ENCODE data around the gene SPC25. TPM values are rescaled to one million over a fixed set of nuclear protein-coding genes. Genes with fewer than 3 reads are reported as not detected.

The SPC25 gene
- total RNA-seq, 1 experiment from 2014 or later = 29.8 TPM

- Histone ChIP-seq H3K4me2 (ENCODE audit: low read length) (no peak overlapping the region), H4K20me1 (ENCODE audit: insufficient read depth) (no peaks in the 10 kb centered on the region), H3K9me2 (ENCODE audit: insufficient read depth) (no peaks in the 10 kb centered on the region), H2AFZ (ENCODE audit: low read depth, low read length, poor library complexity, severe bottlenecking) (no peak overlapping the region), H3K9ac (ENCODE audit: low read length) (no peak overlapping the region), H3K9me3 (ENCODE audit: control insufficient read depth in 1 of 2, insufficient read depth in 1 of 2, low read depth in 1 of 2, low read length in 2 of 2) (no peaks in the 10 kb centered on the region), H3K27ac (ENCODE audit: low read depth, low read length) (no peak overlapping the region), H3K4me3 (replicated peaks in 1 of 2; ENCODE audit: low read depth in 1 of 2, low read length in 2 of 2) (no peak overlapping the region), H3K4me1 (ENCODE audit: control insufficient read depth in 1 of 2, insufficient read depth in 2 of 2, low read length in 2 of 2) (no peaks in the 10 kb centered on the region), H3K27me3 (ENCODE audit: insufficient read depth, low read length) (no peaks in the 10 kb centered on the region), H3K36me3 (ENCODE audit: control insufficient read depth in 1 of 2, insufficient read depth in 2 of 2, low read length in 2 of 2) (no peaks in the 10 kb centered on the region), H3K79me2 (ENCODE audit: insufficient read depth, low read length) (no peaks in the 10 kb centered on the region)
- POLR2A ChIA-PET = no interaction called here
- DNase-seq (ENCODE audit: low read depth, low spot score) (no peak), ATAC-seq (no peak)
- RAD21 ChIA-PET (ENCODE audit: low non-redundant PET in 1 of 2, low total read pairs in 2 of 2, uncharacterized antibody in 2 of 2, unreplicated experiment in 2 of 2) = no interaction called here
- TF ChIP-seq EZH2phosphoT487 (IDR thresholded peaks at IDR 0.05; ENCODE audit: borderline replicate concordance) (no peak), POLR2A (IDR thresholded peaks at IDR 0.05; ENCODE audit: borderline replicate concordance, extremely low read depth, insufficient read depth, insufficient read length) (no peak), POLR2AphosphoS5 (IDR thresholded peaks at IDR 0.05; ENCODE audit: low read depth, low read length) (no peak), ELF1 (IDR thresholded peaks at IDR 0.05; ENCODE audit: borderline replicate concordance, low read depth) (no peak), FOSL1 (IDR thresholded peaks at IDR 0.05; ENCODE audit: low read depth) (no peak), SP1 (IDR thresholded peaks at IDR 0.05; ENCODE audit: low read depth) (no peak), CBX3 (IDR thresholded peaks at IDR 0.05; ENCODE audit: low read depth) (no peak), EGR1 (IDR thresholded peaks at IDR 0.05; ENCODE audit: low read depth) (no peak), SRF (IDR thresholded peaks at IDR 0.05; ENCODE audit: low read depth) (no peak), ZNF274 (IDR thresholded peaks at IDR 0.05; ENCODE audit: low read depth, low read length) (no peak), EZH2 (IDR thresholded peaks at IDR 0.05) (no peak)
- intact Hi-C loops (cut with micrococcal nuclease) = no loop called here
- no TSS peak for BruUV-seq (replicated peaks)
- CTCF ChIA-PET = no interaction called here
Measured at GRCh38 chr2:168825126-168825525, 65.1 kb downstream of the SPC25 start.

- no peaks in the 10 kb centered on the region for H3K27me3 ChIP-seq (ENCODE audit: insufficient read depth, low read length)
- CTCF ChIA-PET = no interaction called here
- ATAC-seq = no peak
- POLR2A ChIA-PET = no interaction called here
- no TSS peak for BruUV-seq (replicated peaks)
- no peak overlapping the region for H3K4me2 ChIP-seq (ENCODE audit: low read length)
- no peak for DNase-seq (ENCODE audit: low read depth, low spot score)
- H3K9me2 ChIP-seq (ENCODE audit: insufficient read depth) = no peaks in the 10 kb centered on the region
- RAD21 ChIA-PET (ENCODE audit: low non-redundant PET in 1 of 2, low total read pairs in 2 of 2, uncharacterized antibody in 2 of 2, unreplicated experiment in 2 of 2) = no interaction called here
- no peak overlapping the region for H3K27ac ChIP-seq (ENCODE audit: low read depth, low read length)
- no peak overlapping the region for H3K4me3 ChIP-seq (replicated peaks in 1 of 2; ENCODE audit: low read depth in 1 of 2, low read length in 2 of 2)
- H4K20me1 ChIP-seq (ENCODE audit: insufficient read depth) = no peaks in the 10 kb centered on the region
- H3K4me1 ChIP-seq (ENCODE audit: control insufficient read depth in 1 of 2, insufficient read depth in 2 of 2, low read length in 2 of 2) = no peaks in the 10 kb centered on the region
- TF ChIP-seq REST (IDR thresholded peaks at IDR 0.05; ENCODE audit: low read depth) (no peak), EZH2phosphoT487 (IDR thresholded peaks at IDR 0.05; ENCODE audit: borderline replicate concordance) (no peak), SRF (IDR thresholded peaks at IDR 0.05; ENCODE audit: low read depth) (no peak), POLR2AphosphoS5 (IDR thresholded peaks at IDR 0.05; ENCODE audit: low read depth, low read length) (no peak), TCF7L2 (IDR thresholded peaks at IDR 0.05; ENCODE audit: borderline replicate concordance, extremely low read depth, insufficient read depth, insufficient read length) (no peak), JUND (IDR thresholded peaks at IDR 0.05) (no peak), ZFX (IDR thresholded peaks at IDR 0.05) (no peak), ELF1 (IDR thresholded peaks at IDR 0.05; ENCODE audit: borderline replicate concordance, low read depth) (no peak), RAD21 (IDR thresholded peaks at IDR 0.05; ENCODE audit: low read depth) (no peak), ZNF274 (IDR thresholded peaks at IDR 0.05; ENCODE audit: low read depth, low read length) (no peak), CBX3 (IDR thresholded peaks at IDR 0.05; ENCODE audit: low read depth) (no peak), FOSL1 (IDR thresholded peaks at IDR 0.05; ENCODE audit: low read depth) (no peak), EZH2 (IDR thresholded peaks at IDR 0.05) (no peak)
- H3K36me3 ChIP-seq (ENCODE audit: control insufficient read depth in 1 of 2, insufficient read depth in 2 of 2, low read length in 2 of 2) = no peaks in the 10 kb centered on the region
- H2AFZ ChIP-seq (ENCODE audit: low read depth, low read length, poor library complexity, severe bottlenecking) = no peak overlapping the region
- no peak overlapping the region for H3K9ac ChIP-seq (ENCODE audit: low read length)
- intact Hi-C loops (cut with micrococcal nuclease) = no loop called here
- H3K9me3 ChIP-seq (ENCODE audit: control insufficient read depth in 1 of 2, insufficient read depth in 1 of 2, low read depth in 1 of 2, low read length in 2 of 2) = no peaks in the 10 kb centered on the region
- H3K79me2 ChIP-seq (ENCODE audit: insufficient read depth, low read length) = no peaks in the 10 kb centered on the region
Measured at GRCh38 chr2:168821992-168822391, 68.2 kb downstream of the SPC25 start.

All from HCT116 (cell line).